Stimulated activated CD4-positive, alpha-beta T cell treated with anti-CD3 and anti-CD28 coated beads, Interleukin-1b, Interleukin-23, amount 100 ng/mL, for 48 hours (primary cell): ENCODE results near the gene GNAT1.
A peak's percentile ranks its signal among the peaks of the same experiment; 100 is the strongest.
"Not testable (repeated sequence)": the region's sequence is repeated elsewhere in the genome, so short reads cannot be mapped to it uniquely, and the experiment has no call there.

Experiments
- DNase-seq: peaks from one replicate; pipeline ENCODE4 v3.0.0-alpha.2; 2020

The GNAT1 gene

GRCh38 chr3:50242851-50243542 lies 51.6 kb downstream of the GNAT1 start:
- peak; percentile 45 for DNase-seq

DNA sequence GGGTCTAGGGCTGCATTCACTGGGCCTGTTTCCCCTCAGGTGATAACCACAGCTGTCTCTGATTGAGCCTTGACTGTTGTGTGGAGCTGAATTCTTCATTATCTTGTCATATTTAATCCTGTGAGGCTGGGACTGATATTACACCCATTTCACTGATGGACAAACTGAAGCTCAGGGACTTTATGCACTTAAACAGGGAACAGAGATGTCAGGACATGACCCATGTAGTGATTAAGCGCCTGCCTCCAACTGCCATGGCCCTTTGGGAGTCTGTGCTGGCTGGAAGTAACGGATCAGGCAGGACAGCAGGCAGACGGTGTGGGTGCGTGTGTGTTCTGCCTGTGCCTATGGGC lies 52.1 kb downstream of the GNAT1 start:
- DNase-seq = no peak

GRCh38 chr3:50244813-50245212 lies 53.4 kb downstream of the GNAT1 start:
- not testable (repeated sequence) for DNase-seq

- DNase-seq = no peak
Observed at GRCh38 chr3:50245251-50245745, 53.9 kb downstream of the GNAT1 start.

DNA sequence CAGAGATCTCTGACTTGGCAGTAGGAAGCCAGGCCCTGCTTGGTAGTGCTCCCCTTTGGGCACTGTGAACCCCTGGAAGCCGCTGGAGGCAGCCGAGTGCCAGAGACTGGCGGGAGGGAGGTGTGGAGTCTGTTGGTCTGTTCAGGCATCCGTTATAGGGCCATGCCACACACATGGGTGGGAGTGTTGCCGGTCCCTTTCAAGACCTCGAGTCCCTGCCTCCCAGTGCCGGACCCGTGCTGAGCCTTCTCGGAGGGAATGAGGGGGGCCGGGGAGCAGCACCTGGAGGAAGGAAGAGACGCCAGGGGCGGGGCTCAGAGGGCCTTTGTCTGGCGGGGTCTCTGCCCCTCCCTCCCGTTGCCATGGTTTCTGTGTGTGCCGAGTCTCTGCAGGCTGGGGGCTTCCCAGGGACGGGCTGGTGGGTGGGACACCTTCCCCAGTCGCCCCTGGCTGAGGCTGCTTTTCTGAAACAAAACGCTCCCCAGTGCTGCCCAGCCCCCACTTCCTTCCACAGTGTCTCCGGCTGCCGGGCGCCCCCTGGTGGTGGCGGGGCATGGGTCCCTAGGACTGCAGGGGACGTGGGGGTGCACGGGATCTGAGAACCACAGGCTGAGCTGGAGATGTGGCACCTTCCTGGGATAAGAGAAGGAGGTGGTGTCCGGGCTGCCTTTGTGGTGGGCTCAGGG lies 54.6 kb downstream of the GNAT1 start:
- DNase-seq = peak; percentile 92

DNA sequence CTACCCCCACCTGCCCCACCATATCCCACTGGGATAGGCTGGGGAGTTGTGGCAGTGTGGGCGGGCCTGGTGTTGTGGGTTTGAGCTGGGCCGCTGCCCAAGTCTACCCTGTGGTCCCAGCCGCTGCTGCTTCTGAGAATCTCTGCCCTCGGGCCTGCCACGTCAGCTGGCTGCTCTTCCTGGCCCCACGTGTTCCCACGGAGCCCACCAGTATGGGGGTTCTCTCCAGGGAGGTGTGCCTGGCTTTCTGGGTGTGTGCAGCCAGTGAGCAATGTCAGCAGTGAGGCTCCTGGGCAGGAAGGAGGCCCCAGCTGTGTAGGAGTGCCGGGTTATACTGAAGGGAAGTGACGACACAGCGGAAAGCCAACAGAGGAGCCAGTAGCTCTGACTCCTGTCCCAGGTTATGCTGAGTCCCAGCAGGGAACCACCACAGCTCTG lies 55.1 kb downstream of the GNAT1 start:
- DNase-seq = peak; percentile 92
